HG03442 (cell line): Measurements from ENCODE around the gene RNF222.
"Not testable (repeated sequence)": the region's sequence is repeated elsewhere in the genome, so short reads cannot be mapped to it uniquely, and the experiment has no call there.

ENCODE experiments used
- ATAC-seq: cut with Tn5 transposase; IDR thresholded peaks from one replicate; pipeline ENCODE4 v1.9.1; 2021; ENCODE audit warnings: mild to moderate bottlenecking, moderate library complexity; ENCODE audit not compliant: unreplicated experiment

RNF222 gene

DNA sequence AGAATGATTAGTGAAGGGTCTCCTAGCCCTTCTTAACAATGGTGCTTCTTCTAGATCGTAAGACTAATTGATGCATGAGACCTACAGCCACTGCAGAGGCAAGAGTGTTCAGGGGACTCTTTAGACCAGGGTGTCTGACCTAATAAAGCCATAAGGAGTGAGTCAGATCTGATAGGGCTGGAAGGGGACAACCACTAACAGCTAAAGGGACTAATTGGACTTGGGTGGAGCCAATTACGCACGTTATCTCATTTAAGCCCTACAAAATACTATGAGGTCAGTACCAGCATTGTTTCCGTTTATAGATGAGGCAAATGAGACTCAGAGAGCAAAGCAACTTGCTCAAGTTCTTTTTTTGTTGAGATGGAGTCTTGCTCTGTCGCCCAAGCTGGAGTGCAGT is 14.5 kb upstream of the RNF222 start:
- no peak for ATAC-seq

GRCh38 chr17:8410883-8411238 is 13.2 kb upstream of the RNF222 start:
- no peak for ATAC-seq

DNA sequence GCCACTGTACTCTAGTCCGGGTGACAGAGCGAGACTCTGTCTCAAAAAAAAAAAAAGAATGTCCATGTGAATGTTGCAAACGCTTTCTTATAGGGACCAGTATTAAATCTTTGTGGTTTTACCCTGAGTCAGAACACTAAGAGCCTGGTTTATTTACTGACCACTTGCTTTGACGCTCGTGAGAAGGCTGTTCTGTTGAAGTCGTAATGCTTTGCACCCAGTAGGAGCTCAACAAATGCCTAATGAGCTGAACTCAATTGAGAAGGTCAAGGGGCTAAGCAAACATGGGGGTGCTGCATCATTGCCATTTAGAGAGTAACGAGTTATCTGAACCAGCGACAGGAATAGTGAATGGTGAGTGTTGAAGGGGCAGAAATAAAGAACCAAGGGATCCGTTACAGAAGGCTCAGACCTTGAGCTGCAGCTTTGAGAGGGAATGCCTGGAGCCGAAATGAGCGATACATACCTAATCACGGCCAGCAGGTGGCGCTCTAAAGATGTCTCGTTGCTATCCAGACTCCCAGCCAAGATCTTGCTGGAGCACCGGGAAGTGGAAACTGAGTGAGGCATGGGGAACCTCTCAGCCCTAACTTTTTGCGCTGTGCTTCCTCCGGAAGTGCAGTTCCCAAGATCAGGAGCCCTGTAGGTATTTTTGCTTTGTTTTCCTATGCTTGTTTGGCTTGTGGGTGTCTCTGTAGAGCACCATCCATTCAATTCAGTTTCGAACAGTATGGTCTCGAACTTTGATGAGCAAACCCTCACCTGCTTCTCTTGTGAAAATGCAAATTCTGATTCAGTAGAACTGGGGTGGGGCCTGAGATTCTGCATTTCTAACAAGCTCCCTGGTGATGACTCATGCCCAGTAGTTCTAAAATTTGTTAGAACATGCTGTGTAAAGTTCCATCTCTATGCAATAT is 12.6 kb upstream of the RNF222 start:
- ATAC-seq, result no peak

DNA sequence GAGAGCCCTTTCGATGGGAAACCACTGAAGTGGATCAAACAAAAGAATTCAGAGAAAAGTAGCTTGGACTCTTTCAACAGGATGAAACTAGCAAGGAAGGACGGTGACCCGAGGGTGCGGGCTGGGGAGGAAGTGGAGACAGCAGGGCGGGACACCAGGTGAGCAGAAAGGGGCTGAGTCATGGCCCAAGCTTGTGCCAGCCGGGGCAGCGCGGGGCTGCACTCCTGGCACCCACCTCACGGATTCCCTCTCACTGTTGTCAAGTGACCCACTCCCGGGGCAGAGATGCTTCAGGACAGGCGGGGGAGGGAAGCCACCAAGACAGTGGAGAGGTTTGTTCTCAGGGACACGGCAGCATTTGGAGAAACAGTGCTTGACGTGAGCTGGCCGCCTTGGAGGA is 10.7 kb upstream of the RNF222 start:
- no peak for ATAC-seq

DNA sequence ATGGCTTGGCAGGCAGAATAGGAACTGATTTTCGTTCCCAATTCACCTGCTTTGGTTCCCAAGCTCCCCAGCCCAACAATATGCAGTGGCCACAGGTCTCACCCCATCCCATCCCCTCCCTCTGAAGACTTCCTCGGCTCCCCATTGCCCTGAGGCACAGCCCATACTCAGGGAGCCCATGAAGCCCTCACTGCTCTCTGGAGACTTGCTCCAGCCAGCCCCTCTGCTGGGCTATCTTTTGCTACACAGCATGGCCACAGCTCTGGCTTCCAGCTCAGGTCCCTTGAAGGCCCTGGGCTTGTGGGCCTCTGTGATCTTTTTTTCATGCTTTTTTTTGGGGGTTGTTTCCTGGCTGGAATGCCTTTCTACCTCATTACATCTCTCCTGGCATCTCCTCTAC is 8.5 kb upstream of the RNF222 start:
- no peak for ATAC-seq

GRCh38 chr17:8405499-8406016 is 7.9 kb upstream of the RNF222 start:
- ATAC-seq, result no peak

GRCh38 chr17:8402921-8403536 is 5.4 kb upstream of the RNF222 start:
- no peak for ATAC-seq

GRCh38 chr17:8401107-8401506 is 3.5 kb upstream of the RNF222 start:
- ATAC-seq, result no peak

DNA sequence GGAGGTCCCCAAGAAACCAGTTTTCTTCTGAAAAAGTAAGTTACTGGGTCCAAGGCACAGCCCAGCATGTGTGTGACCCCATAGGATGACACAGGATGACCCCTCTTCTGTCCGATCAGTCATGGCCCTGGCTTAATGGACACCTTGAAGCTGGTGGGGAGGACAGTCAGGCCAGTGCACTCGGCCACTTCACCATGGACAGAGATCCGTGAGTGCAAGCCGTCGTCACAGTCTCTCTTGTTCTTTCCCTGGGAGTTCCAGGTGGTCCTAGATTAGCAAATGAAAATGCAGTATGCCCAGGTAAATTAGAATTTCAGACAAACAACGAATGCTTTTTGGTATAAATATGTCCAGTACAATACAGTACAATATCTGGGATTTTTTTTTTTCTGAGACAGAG is 1.4 kb upstream of the RNF222 start:
- no peak for ATAC-seq

- not testable (repeated sequence) for ATAC-seq
Measured at GRCh38 chr17:8394497-8394896, 3.1 kb downstream of the RNF222 start.

- ATAC-seq, result no peak
Measured at GRCh38 chr17:8393470-8394231, 4.0 kb downstream of the RNF222 start.

DNA sequence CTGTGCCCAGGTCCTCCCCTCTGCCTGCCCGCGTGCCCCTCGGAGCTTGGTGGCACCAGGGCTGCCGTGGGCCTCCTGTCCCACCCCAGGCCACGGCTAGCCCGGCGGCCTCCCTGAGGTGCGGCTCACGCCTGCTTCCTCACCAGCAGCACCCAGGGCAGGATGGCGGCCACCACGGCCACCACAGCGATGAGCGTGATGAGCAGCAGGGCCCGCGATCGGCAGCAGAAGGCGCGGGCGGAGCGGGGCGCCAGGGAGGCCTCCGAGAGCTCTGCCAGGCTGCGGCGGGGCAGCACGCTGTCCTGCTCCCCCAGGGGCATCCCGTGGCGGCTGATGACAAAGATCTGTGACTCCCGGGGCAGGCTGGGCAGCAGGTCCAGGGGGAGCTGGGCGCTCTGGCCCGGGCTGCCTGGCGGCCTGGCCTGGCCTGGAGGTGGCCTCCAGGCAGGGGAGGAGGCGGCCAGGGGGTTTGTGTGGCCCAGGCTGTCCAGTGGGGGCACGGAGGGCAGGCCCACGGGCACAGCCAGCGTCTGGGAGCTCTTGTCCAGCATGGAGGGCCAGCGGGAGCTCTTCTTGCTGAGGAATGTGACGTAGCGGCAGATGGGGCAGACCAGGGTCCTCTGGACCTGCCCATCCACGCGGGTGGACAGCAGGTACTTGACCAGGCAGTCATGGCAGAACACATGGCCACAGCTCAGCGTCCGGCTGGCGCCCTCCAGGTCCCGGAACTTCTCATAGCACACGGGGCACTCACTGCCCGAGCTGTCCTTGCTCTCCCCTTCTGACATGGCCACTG is 4.8 kb downstream of the RNF222 start:
- no peak for ATAC-seq

- no peak for ATAC-seq
Measured at GRCh38 chr17:8392274-8392673, 5.4 kb downstream of the RNF222 start.

DNA sequence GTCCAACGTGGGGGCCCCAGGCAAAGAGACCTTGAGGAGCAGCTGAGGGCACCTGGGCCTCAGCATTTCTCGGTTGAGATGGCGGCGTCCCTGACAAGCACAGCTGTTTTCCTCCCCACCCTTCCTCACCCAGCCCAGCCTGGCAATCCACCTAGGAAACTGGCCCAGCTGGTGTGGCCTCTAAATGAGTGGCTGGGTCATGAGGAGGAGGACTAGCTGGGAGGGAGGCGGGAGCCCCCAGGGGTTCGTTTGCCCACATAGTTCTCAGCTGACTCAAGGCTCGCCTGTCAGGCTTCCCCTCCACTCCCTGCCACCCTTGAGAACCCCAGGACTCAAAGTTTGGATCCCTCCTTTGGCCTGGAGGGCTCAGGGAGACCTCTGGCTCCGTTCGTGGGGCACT is 5.9 kb downstream of the RNF222 start:
- ATAC-seq, result no peak

DNA sequence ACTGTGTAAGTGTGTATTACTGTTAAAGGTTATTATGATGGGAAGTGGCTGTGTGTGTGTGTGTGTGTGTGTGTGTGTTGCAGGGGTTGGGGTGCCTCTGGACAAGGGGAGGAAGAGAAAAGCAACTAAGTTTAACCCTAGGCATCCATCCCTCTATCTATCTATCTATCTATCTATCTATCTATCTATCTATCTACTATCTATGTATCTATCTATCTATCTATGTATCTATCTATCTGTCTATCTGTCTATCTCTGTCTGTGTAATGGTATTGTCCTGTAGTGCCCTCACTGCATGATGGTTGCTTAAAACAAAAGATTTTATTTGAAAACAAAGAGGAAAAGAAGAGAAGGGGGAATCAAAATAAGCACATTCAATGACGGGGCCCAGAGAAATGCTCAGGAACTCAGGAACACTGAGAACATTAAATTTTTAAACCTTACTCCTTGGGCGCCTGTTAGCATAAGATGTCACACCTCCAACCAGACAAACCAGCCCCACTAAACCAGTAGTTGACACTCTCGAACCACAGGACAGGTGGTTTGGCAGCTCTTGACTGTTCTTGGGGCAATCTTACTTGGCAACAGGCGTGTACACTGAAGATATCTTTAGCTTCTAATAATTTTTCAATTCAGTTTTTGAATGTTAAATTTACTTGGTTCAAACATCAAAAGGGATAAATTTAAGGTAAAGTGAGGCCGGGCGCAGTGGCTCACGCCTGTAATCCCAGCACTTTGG is 9.5 kb downstream of the RNF222 start:
- no peak for ATAC-seq

DNA sequence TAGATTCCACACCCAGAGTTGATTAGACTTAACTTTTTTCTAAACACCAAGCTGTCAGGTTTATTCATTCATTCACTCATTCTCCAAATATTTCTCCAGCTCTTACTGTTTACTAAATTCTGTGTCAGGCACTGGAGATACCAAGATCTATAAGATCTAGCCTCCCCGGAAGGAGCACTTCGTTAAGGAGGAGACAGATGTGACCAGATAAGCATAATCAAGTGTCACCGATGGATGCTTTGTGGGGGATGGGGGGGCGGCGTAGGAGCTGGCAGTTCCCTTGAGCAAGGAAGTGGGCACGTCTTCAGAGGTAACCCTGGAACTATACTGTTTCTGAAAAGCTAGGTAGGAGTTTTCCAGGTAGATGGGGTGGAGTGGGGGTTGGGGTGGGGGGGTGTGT is 10.8 kb downstream of the RNF222 start:
- ATAC-seq, result no peak

- ATAC-seq, result no peak
Measured at GRCh38 chr17:8384801-8385378, 12.7 kb downstream of the RNF222 start.

DNA sequence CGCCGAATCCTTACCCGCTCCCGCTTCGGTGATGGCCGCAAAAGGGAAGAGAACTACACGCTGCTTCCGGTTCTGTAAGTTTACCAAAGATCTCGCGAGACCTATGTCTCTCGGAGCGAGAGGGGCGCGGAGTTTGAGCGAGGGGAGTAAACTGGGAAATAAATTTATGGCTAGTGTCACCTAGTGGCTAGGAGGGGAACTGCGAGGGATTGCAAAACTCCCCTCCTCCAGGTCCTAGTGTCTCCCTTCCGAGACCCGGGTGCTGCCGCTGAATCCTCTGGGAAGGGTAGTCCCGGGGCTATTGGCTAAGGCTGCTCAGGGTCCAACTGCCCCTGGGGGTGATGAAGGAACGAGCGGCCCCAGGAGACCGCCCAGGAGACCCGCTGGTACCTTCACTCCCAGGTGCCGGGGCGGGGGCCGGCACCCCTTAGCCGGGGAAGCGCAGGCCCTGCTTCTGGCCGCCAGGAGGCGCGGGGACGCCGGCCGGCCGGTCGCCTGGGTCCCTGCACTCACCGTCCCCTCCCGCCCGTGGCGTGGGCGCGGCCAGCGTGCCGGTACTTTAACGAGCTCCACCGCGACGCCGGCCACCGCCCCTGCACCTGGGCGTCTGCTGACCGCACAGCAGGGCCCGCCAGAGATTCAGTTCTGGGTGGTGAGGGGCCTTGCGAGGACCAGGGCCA is 14.3 kb downstream of the RNF222 start, which contains the start of gene RPL26:
TSS of gene RPL26 (minus strand) at position 51 of the 680 bp plus-strand sequence. CDS start 883 bp downstream, outside the sequence.
- ATAC-seq, result peak; percentile 81

- no peak for ATAC-seq
Measured at GRCh38 chr17:8382880-8383142, 14.8 kb downstream of the RNF222 start.
